ENCODE results near the gene OR11H6.
"Not testable (repeated sequence)": the region's sequence is repeated elsewhere in the genome, so short reads cannot be mapped to it uniquely, and the experiment has no call there.

OR11H6 gene

DNA sequence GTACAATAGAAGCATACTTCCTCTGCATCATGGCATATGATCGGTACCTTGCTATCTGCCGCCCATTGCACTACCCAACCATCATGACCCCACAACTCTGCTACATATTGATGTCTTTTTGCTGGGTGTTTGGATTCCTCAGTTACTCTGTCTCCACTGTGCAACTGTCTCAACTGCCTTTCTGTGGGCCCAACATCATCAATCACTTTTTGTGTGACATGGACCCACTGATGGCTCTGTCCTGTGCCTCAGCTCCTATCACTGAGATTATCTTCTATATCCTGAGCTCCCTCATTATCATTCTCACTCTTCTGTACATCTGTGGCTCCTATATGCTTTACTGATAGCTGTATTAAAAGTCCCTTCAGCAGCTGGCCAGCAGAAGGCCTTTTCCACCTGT is 13.9 kb upstream of the OR11H6 start:
- TF ChIP-seq, protein P1, sequence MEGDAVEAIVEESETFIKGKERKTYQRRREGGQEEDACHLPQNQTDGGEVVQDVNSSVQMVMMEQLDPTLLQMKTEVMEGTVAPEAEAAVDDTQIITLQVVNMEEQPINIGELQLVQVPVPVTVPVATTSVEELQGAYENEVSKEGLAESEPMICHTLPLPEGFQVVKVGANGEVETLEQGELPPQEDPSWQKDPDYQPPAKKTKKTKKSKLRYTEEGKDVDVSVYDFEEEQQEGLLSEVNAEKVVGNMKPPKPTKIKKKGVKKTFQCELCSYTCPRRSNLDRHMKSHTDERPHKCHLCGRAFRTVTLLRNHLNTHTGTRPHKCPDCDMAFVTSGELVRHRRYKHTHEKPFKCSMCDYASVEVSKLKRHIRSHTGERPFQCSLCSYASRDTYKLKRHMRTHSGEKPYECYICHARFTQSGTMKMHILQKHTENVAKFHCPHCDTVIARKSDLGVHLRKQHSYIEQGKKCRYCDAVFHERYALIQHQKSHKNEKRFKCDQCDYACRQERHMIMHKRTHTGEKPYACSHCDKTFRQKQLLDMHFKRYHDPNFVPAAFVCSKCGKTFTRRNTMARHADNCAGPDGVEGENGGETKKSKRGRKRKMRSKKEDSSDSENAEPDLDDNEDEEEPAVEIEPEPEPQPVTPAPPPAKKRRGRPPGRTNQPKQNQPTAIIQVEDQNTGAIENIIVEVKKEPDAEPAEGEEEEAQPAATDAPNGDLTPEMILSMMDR (IDR thresholded peaks at IDR 0.05; ENCODE audit: extremely low read depth, missing control alignments) = no peak

DNA sequence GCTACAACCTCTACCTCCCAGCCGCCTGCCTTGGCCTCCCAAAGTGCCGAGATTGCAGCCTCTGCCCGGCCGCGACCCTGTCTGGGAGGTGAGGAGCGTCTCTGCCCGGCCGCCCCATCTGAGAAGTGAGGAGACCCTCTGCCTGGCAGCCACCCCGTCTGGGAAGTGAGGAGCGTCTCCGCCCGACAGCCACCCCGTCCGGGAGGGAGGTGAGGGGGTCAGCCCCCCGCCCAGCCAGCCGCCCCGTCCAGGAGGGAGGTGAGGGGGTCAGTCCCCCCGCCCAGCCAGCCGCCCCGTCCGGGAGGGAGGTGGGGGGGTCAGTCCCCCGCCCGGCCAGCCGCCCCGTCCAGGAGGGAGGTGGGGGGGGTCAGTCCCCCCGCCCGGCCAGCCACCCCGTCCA is 11.1 kb upstream of the OR11H6 start:
- DNase-seq (ENCODE audit: low spot score) = not testable (repeated sequence)

More for the DNA sequence above, 13.9 kb upstream of the OR11H6 start:
- DNase-seq (ENCODE audit: low spot score) = no peak

DNA sequence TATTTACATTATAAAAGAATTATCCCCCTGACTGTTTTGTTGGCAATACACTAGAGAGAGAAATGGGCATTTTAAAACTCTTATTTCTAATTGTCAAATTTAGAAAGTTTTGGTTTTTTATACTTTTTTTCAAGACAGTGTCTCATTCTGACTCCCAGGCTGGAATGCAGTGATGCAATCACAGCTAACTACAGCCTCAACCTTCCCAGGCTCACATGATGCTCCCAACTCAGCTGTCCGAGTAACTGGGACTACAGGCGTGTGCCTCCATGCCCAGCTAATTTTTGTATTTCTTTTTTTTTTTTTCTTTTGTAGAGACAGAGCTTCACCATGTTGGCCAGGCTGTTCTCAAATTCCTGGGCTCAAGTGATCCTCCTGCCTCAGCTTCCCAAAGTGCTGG is 8.3 kb upstream of the OR11H6 start:
- TF ChIP-seq, protein P1 (IDR thresholded peaks at IDR 0.05; ENCODE audit: extremely low read depth, missing control alignments) = no peak
- DNase-seq (ENCODE audit: low spot score) = no peak

DNA sequence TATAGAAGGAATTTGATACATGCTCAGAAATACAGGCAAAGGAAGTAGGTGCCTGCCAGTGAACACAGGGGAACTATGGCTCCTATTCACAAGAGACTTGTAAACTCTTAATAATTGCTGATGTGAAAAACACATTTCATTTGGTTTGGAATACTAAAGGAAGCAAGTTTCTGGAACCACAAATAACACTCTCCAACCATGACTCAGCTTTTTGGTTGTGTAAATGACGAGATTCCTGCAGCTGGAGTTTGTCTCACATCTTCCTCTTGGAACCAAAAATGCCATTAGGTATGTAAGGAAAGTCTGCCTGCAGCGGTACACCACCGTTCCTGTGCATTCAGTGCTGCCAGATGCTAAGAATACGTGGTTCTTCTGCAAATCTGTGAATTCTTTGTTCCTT is 4.5 kb upstream of the OR11H6 start:
- TF ChIP-seq, protein P1 (IDR thresholded peaks at IDR 0.05; ENCODE audit: extremely low read depth, missing control alignments) = no peak
- DNase-seq (ENCODE audit: low spot score) = no peak

DNA sequence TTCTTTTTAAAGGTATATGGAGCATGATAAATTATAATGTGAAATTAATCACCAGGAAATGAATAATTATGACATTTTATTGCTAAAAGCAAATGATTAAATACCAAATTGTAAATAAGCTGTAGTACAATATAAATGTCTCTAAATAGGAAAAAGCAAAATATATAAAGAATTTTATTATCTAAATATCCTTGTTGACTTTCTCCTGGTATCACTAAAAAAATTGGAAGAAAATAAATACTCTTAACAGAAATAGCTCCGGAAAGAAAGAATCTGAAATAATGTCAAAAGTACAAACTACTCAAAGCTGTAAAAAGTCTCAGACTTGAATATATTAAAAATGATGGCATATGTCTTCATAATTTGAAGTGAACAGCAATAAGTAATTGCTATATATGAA is 5.2 kb downstream of the OR11H6 start, which contains the start of gene OR11H7:
Gene OR11H7, plus strand, starts transcription at position 301 of the 400 bp plus-strand sequence.
- no peak for DNase-seq (ENCODE audit: low spot score)

DNA sequence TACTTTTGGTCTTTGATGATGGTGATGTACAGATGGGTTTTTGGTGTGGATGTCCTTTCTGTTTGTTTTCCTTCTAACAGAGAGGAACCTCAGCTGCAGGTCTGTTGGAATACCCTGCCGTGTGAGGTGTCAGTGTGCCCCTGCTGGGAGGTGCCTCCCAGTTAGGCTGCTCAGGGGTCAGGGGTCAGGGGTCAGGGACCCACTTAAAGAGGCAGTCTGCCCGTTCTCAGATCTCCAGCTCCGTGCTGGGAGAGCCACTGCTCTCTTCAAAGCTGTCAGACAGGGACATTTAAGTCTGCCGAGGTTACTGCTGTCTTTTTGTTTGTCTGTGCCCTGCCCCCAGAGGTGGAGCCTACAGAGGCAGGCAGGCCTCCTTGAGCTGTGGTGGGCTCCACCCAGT is 11.9 kb downstream of the OR11H6 start:
- not testable (repeated sequence) for DNase-seq (ENCODE audit: low spot score)

More for the DNA sequence above, 5.2 kb downstream of the OR11H6 start, which contains the start of gene OR11H7:
- TF ChIP-seq, protein P1 (IDR thresholded peaks at IDR 0.05; ENCODE audit: extremely low read depth, missing control alignments) = no peak

DNA sequence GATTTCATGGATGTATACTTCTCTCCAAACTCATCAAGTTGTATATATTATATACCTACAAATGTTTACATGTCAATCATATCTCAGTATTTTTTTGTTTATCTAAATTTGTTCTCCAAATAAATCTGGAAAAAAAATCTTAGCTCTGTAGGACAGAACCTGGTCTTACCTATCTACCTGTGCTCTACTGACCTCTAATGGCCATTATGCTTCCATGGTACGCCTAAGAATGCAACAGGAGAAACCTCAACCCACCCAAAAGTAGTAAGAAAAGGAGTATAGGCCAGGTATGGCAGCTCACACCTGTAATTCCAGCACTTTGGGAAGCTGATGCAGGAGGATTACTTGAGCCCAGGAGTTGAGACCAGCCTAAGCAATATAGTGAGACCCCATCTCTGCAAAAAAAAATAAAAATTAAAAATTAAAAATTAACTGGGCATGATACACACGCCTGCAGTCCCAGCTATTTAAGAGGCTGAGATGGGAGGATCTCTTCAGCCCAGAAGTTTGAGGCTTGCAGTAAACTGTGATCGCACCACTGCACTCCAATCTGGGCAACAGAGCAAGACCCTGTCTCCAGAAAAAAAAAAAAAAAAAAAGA is 24.2 kb downstream of the OR11H6 start:
- DNase-seq (ENCODE audit: low spot score) = no peak
- TF ChIP-seq, protein P1 (IDR thresholded peaks at IDR 0.05; ENCODE audit: extremely low read depth, missing control alignments) = no peak

DNA sequence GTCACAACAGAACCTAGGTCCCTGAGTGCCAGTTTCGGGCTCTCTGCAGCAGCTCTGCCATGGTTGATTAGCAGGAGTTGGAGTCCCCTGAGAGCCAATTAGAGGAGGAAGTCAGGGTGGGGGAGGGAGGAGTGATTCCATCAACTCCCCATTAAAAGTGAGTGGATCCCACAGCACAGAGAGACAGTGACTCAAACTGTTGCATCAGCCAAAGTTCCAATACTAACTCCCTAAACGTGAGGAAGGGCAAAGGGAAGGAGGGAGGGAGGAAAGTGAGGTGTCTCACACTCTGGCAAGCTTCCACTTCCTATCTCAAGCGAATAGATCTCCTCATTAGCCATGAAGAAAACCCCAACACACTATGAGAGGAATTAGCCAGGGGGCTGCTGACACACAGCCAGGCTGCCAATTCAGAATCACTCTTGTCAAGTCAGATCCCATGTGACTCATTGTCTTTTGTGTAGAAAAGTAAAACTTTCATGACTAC is 39.2 kb downstream of the OR11H6 start:
- no peak for DNase-seq (ENCODE audit: low spot score)
- TF ChIP-seq, protein P1 (IDR thresholded peaks at IDR 0.05; ENCODE audit: extremely low read depth, missing control alignments) = no peak

DNA sequence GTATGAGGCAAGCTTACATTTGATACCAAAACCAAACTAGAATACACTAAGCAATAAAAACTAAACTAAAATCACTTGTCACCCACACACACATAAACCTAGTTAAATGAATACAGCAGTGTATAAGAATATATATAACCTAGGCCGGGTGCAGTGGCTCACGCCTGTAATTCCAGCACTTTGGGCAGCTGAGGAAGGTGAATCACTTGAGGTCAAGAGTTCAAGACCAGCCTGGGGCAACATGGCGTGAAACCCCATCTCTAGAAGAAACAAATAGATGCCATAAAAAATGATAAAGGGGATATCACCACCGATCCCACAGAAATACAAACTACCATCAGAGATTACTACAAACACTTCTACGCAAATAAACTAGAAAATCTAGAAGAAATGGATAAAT is 40.9 kb downstream of the OR11H6 start:
- DNase-seq (ENCODE audit: low spot score) = not testable (repeated sequence)

Data from GM20000 (cell line).